IMR-90 (cell line): ENCODE results near the gene PHACTR2. TPM values are rescaled to one million over a fixed set of nuclear protein-coding genes. Genes with fewer than 3 reads are reported as not detected.

Experiments
- ATAC-seq: fragments of 200-7000 bp; cut with Tn5 transposase; 2 replicates; pipeline ENCODE4 v1.9.1; 2020; ENCODE audit warnings: low read depth, mild to moderate bottlenecking, moderate library complexity
- BruUV-seq: library from RNA; stranded (reverse); fragments of 400-500 nt; replicated peaks from 2 replicates; lab custom pipeline; 2021; lab: Mats Ljungman, UMichigan
- CTCF ChIA-PET: fragments of 300-600 bp; formaldehyde crosslinking; extraction: SDS; loops from one replicate; lab custom pipeline; 2021; ENCODE audit warnings: antibody characterized with exemption; lab: Yijun Ruan, JAX
- POLR2A ChIA-PET: fragments of 300-600 bp; sonication (Branson Sonifier 250); formaldehyde crosslinking; loops from one replicate; lab custom pipeline; 2022; ENCODE audit warnings: antibody characterized with exemption; ENCODE audit not compliant: unreplicated experiment; lab: Charles Lee
- DNase-seq: peaks from one replicate; pipeline ENCODE4 v3.0.0; 2013
- H2AFZ ChIP-seq: replicated peaks from 2 replicates; pipeline ENCODE3; 2013; ENCODE audit warnings: low read length, mild to moderate bottlenecking; ENCODE audit not compliant: poor library complexity
- H2AK5ac ChIP-seq: 2 replicates; pipeline ENCODE4 v1.6.1; 2013; ENCODE audit warnings: low read depth, low read length, inconsistent platforms
- H2AK9ac ChIP-seq: replicated peaks from 2 replicates; pipeline ENCODE3; 2013; ENCODE audit warnings: mild to moderate bottlenecking, low read depth, low read length, moderate library complexity; ENCODE audit not compliant: poor library complexity
- H2BK120ac ChIP-seq: 2 replicates; pipeline ENCODE4 v1.6.1; 2013; ENCODE audit warnings: low read depth, low read length, inconsistent platforms
- H2BK15ac ChIP-seq: 3 replicates; pipeline ENCODE4 v1.6.1; 2013; ENCODE audit warnings: low read depth, low read length, inconsistent platforms
- H2BK20ac ChIP-seq: 2 replicates; pipeline ENCODE4 v1.6.1; 2013; ENCODE audit warnings: low read depth, mild to moderate bottlenecking, inconsistent platforms, low read length, moderate library complexity
- H2BK5ac ChIP-seq: 2 replicates; pipeline ENCODE4 v1.6.1; 2013; ENCODE audit warnings: mild to moderate bottlenecking, low read depth, low read length, inconsistent platforms; ENCODE audit not compliant: poor library complexity, severe bottlenecking
- H3K14ac ChIP-seq: replicated peaks from 2 replicates; pipeline ENCODE4 v1.6.1; 2013; ENCODE audit warnings: low read depth, low read length, inconsistent platforms
- H3K18ac ChIP-seq: 2 replicates; pipeline ENCODE4 v1.6.1; 2013; ENCODE audit warnings: low read depth, low read length, control low read depth
- H3K23ac ChIP-seq: 2 replicates; pipeline ENCODE4 v1.6.1; 2013; ENCODE audit warnings: low read depth, low read length, inconsistent platforms
- H3K27ac ChIP-seq: 2 replicates; pipeline ENCODE4 v1.5.1; 2013; ENCODE audit warnings: mild to moderate bottlenecking, control low read depth, low read length; ENCODE audit not compliant: insufficient read depth
- H3K27me3 ChIP-seq: 2 replicates; pipeline ENCODE4 v1.6.1; 2013; ENCODE audit warnings: low read length; ENCODE audit not compliant: control insufficient read depth, insufficient read depth
- H3K36me3 ChIP-seq: 2 replicates; pipeline ENCODE4 v1.6.1; 2013; ENCODE audit warnings: low read length, mixed read lengths; ENCODE audit not compliant: control insufficient read depth, insufficient read depth
- H3K4ac ChIP-seq: 2 replicates; pipeline ENCODE4 v1.6.1; 2013; ENCODE audit warnings: low read depth, low read length, inconsistent platforms
- H3K4me1 ChIP-seq: 2 replicates; pipeline ENCODE4 v1.6.1; 2013; ENCODE audit warnings: low read length, mixed read lengths; ENCODE audit not compliant: control insufficient read depth, insufficient read depth
- H3K4me2 ChIP-seq: 2 replicates; pipeline ENCODE4 v1.6.1; 2013; ENCODE audit warnings: low read depth, mild to moderate bottlenecking, control low read depth, low read length, moderate library complexity
- H3K4me3 ChIP-seq: 2 replicates; pipeline ENCODE4 v1.5.1; 2013; ENCODE audit warnings: low read depth, mild to moderate bottlenecking, control low read depth, low read length, moderate library complexity; ENCODE audit not compliant: insufficient read depth
- H3K56ac ChIP-seq: 2 replicates; pipeline ENCODE4 v1.6.1; 2013; ENCODE audit warnings: low read length, inconsistent platforms; ENCODE audit not compliant: insufficient read depth; ENCODE audit errors: extremely low read depth
- H3K79me1 ChIP-seq, 2 experiments: 2 replicates each; pipeline ENCODE4 v1.6.1; 2013; ENCODE audit warnings: low read length in 2 of 2, inconsistent platforms in 1 of 2, low read depth in 1 of 2
- H3K9ac ChIP-seq: 2 replicates; pipeline ENCODE4 v1.6.1; 2013; ENCODE audit warnings: low read depth, low read length, control low read depth
- H3K9me1 ChIP-seq: 2 replicates; pipeline ENCODE4 v1.6.1; 2013; ENCODE audit warnings: low read length, inconsistent platforms; ENCODE audit not compliant: insufficient read depth
- H3K9me3 ChIP-seq: 2 replicates; pipeline ENCODE4 v1.6.1; 2013; ENCODE audit warnings: low read length; ENCODE audit not compliant: control insufficient read depth, insufficient read depth
- H4K20me1 ChIP-seq: 2 replicates; pipeline ENCODE4 v1.6.1; 2013; ENCODE audit warnings: low read length, inconsistent platforms; ENCODE audit not compliant: insufficient read depth
- H4K5ac ChIP-seq: 2 replicates; pipeline ENCODE4 v1.6.1; 2013; ENCODE audit warnings: mild to moderate bottlenecking, low read depth, low read length, control low read depth
- H4K8ac ChIP-seq, 2 experiments: 2 replicates each; pipeline ENCODE4 v1.6.1; 2013; ENCODE audit warnings: low read depth in 2 of 2, low read length in 2 of 2, control low read depth in 1 of 2, inconsistent platforms in 1 of 2
- H4K91ac ChIP-seq: 2 replicates; pipeline ENCODE4 v1.6.1; 2013; ENCODE audit warnings: low read depth, low read length, inconsistent platforms; ENCODE audit not compliant: insufficient read depth
- BHLHE40 ChIP-seq: fragments of 150-350 bp; IDR thresholded peaks from 2 replicates; pipeline ENCODE4 v1.6.1; 2016; ENCODE audit warnings: mild to moderate bottlenecking, low read depth, low read length
- CEBPB ChIP-seq: IDR thresholded peaks from 2 replicates; pipeline ENCODE4 v1.6.1; 2012; ENCODE audit warnings: low read depth, low read length, improper control_type of control experiment
- FOS ChIP-seq: fragments of 150-350 bp; IDR thresholded peaks from 2 replicates; pipeline ENCODE4 v1.6.1; 2016; ENCODE audit warnings: low read depth, low read length
- MAFK ChIP-seq: IDR thresholded peaks from 2 replicates; pipeline ENCODE4 v1.6.1; 2012; ENCODE audit warnings: low read depth, low read length, improper control_type of control experiment
- NFE2L2 ChIP-seq: fragments of 150-350 bp; IDR thresholded peaks from 2 replicates; pipeline ENCODE4 v1.6.1; 2016; ENCODE audit warnings: low read depth, mild to moderate bottlenecking, low read length
- POLR2A ChIP-seq: IDR thresholded peaks from 2 replicates; pipeline ENCODE4 v1.6.1; 2012; ENCODE audit warnings: mild to moderate bottlenecking, low read depth, low read length
- RAD21 ChIP-seq: IDR thresholded peaks from 2 replicates; pipeline ENCODE4 v1.6.1; 2012; ENCODE audit warnings: low read length, improper control_type of control experiment
- WGBS, 2 experiments: methylation state at CpG; one replicate each; pipeline versions ENCODE4 v1.1.5 to v1.1.7; 2013; ENCODE audit warnings: missing lambda C conversion rate in 2 of 2; ENCODE audit not compliant: insufficient read length in 1 of 2; ENCODE audit errors: extremely low coverage in 2 of 2; 5-methylcytosine and 5-hydroxymethylcytosine counted together
- dilution Hi-C: fragments of 300-500 bp; cut with HindIII; formaldehyde crosslinking; loops from one replicate; pipeline ENCODE4 v1.14.3; 2018; ENCODE audit warnings: low sequenced_read_pairs; ENCODE audit not compliant: unreplicated experiment
- in situ Hi-C: fragments of 300-500 bp; cut with MboI; formaldehyde crosslinking; loops from 3 replicates; pipeline ENCODE4 v1.14.3; 2019; ENCODE audit warnings: low sequenced_read_pairs, inconsistent platforms, mixed read lengths
- intact Hi-C: fragments of 100-400 bp; cut with micrococcal nuclease; formaldehyde crosslinking; loops from 2 replicates; pipeline ENCODE4 v1.10.0; 2022
- polyA plus RNA-seq, 3 experiments: library from polyadenylated mRNA; depleted of rRNA; stranded (reverse); fragments of >200 nt; gene quantifications; 2 replicates each; pipeline ENCODE4 v1.2.3, GENCODE V29; 2012; ENCODE audit warnings: low replicate concordance in 1 of 3
- total RNA-seq: library from RNA; depleted of rRNA; stranded (reverse); fragments of >200 nt; gene quantifications from 2 replicates; pipeline ENCODE4 v1.2.3, GENCODE V29; 2012
- TF ChIP-seq, protein P1 (sequence below): fragments of 150-350 bp; IDR thresholded peaks from 2 replicates; pipeline ENCODE4 v1.6.1; 2016; ENCODE audit warnings: low read depth, mild to moderate bottlenecking, low read length, moderate library complexity, borderline replicate concordance
- TF ChIP-seq, protein P2 (sequence below): fragments of 150-350 bp; IDR thresholded peaks from 2 replicates; pipeline ENCODE4 v1.6.1; 2017; ENCODE audit warnings: mild to moderate bottlenecking, antibody characterized with exemption, low read length, low read depth

The PHACTR2 gene
- total and polyA plus RNA-seq, 2 of the 4 experiments (the other 2 are of a cell fraction): 14.5 to 74.2 TPM

DNA sequence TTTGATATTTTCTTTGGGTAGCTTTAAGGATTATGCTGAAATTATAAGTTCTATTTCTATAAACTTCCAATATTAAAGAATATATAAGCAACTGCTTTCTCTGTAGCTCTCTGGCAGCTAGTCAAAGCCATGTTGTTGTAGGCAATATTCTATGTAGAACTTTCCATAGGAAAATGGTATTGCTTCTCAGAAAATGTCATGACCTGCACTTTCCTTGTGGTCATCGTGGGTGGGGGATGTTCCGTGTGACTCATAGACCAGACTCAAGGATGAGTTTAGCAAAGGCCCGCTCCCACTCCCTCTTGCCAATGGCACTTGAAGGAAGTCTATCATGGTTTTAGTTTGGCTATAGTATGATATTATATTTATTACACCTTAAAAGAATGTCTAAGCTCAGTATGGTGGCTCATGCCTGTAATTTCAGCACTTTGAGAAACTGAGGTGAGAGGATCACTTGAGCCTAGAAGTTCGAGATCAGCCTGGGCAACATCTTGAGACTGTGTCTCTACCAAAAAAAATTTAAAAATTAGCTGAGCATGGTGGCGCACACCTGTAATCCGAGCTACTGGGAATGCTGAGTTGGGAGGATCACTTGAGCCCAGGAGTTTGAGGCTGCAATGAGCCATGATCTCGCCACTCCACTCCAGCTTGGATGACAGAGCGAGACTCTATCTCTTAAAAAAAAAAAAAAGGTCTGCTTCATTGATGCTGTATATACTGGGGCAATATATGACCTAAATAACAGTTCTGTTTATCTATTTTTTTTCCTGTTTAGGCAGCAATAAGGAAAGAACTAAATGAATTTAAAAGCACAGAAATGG lies 128.7 kb downstream of the PHACTR2 start:
- Histone ChIP-seq H4K20me1 (no peaks in the 10 kb centered on the region; the same call in 1 of the 2 replicates), H2BK5ac (peak overlapping the region; percentile 83), H3K27ac (peak overlapping the region; percentile 31; the same call in 1 of the 2 replicates), H3K23ac (0 out of 2 replicates have a peak overlapping the region, but pooled peaks have one; percentile 13), H3K4me1 (peaks cover 17% of the 10 kb centered on the region), H3K4ac (peak overlapping the region; percentile 65; the same call in 1 of the 2 replicates), H4K91ac (peak overlapping the region; percentile 53; the same call in 1 of the 2 replicates), H2BK120ac (peak overlapping the region; percentile 64), H4K8ac (peak overlapping the region in 1 of 2 experiments; percentile 54; a peak in 1 of 4 replicates), H3K14ac (peak overlapping the region; percentile 42), H3K56ac (0 out of 2 replicates have a peak overlapping the region, but pooled peaks have one; percentile 16), H3K4me2 (peak overlapping the region; percentile 25; the same call in 1 of the 2 replicates), H3K27me3 (no peaks in the 10 kb centered on the region), H3K4me3 (no peak overlapping the region), H2BK15ac (peak overlapping the region; percentile 19; the same call in 1 of the 3 replicates), H3K9ac (no peak overlapping the region), H2AFZ (no peak overlapping the region), H2AK5ac (peak overlapping the region; percentile 89), H3K9me3 (no peaks in the 10 kb centered on the region), H3K79me1 (peaks cover 4 to 37% of the 10 kb centered on the region in 2 experiments; a peak in 3 of 4 replicates), H3K9me1 (peaks cover 20% of the 10 kb centered on the region), H3K18ac (peak overlapping the region; percentile 91), H2AK9ac (no peak overlapping the region), H3K36me3 (peaks cover 3% of the 10 kb centered on the region; the same call in 1 of the 2 replicates), H2BK20ac (peak overlapping the region; percentile 75; the same call in 1 of the 2 replicates), H4K5ac (peak overlapping the region; percentile 81; the same call in 1 of the 2 replicates)
- peak; percentile 88 for DNase-seq
- CTCF ChIA-PET: interaction anchor here (0.6 to 0.8 kb wide), 3 partner anchors 17 to 156 kb away, joined by 3 read pairs; no protein-coding TSS in a partner anchor
- peak; percentile 62 for ATAC-seq
- BruUV-seq: no TSS peak
- peak; percentile 12; the same call in 1 of the 2 replicates for TF ChIP-seq NFE2L2
- TF ChIP-seq, protein P1, sequence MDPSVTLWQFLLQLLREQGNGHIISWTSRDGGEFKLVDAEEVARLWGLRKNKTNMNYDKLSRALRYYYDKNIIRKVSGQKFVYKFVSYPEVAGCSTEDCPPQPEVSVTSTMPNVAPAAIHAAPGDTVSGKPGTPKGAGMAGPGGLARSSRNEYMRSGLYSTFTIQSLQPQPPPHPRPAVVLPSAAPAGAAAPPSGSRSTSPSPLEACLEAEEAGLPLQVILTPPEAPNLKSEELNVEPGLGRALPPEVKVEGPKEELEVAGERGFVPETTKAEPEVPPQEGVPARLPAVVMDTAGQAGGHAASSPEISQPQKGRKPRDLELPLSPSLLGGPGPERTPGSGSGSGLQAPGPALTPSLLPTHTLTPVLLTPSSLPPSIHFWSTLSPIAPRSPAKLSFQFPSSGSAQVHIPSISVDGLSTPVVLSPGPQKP: no peak
- TF ChIP-seq CEBPB: no peak
- no peak for TF ChIP-seq BHLHE40
- no peak for TF ChIP-seq RAD21
- TF ChIP-seq, protein P2, sequence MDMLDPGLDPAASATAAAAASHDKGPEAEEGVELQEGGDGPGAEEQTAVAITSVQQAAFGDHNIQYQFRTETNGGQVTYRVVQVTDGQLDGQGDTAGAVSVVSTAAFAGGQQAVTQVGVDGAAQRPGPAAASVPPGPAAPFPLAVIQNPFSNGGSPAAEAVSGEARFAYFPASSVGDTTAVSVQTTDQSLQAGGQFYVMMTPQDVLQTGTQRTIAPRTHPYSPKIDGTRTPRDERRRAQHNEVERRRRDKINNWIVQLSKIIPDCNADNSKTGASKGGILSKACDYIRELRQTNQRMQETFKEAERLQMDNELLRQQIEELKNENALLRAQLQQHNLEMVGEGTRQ: no peak
- TF ChIP-seq MAFK: no peak
- peak; percentile 67 for TF ChIP-seq FOS
- TF ChIP-seq POLR2A: no peak
- intact Hi-C loops: no loop called here
- POLR2A ChIA-PET: interaction anchor here (0.5 kb wide), 1 partner anchor 9 kb away, joined by 3 read pairs; no protein-coding TSS in a partner anchor
- no CpG with 5 or more reads among the region's 8 CpGs for WGBS, 2 experiments
- in situ Hi-C loops: no loop called here
- dilution Hi-C loops: no loop called here
